Measurements from ENCODE around the gene P2RX3. TPM values are rescaled to one million over a fixed set of nuclear protein-coding genes. Genes with fewer than 3 reads are reported as not detected.

Gene P2RX3
- total RNA-seq, 2 experiments from 2014 or later, result not detected

DNA sequence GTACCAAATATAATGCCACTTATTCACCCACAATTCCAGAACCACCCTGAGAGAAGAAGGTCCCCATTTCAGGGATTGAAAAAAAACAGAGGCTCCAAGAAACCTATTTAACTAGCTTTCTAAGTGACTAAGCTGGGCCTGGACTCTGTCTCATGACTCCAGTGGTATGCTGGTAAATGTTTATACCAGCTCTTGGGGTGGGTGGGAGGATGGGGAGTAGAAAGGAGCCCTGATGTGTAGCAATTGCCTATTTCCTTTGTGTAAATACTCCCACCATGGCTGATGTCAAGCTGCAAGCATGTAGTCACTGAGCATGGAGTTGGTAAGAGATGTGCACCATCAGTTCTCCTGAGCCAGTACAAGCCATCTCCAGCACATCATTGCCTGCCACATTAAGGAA, 40.0 kb downstream of the P2RX3 start:
- Histone ChIP-seq H3K9me2 (ENCODE audit: insufficient read depth, low read length) (no peaks in the 10 kb centered on the region), H3K9me3 (ENCODE audit: low read length) (no peaks in the 10 kb centered on the region), H3K4me1 (ENCODE audit: insufficient read depth, low read length, poor library complexity, severe bottlenecking) (no peaks in the 10 kb centered on the region), H2AFZ (ENCODE audit: low read length) (no peak overlapping the region), H3K36me3 (ENCODE audit: insufficient read depth, low read length) (no peaks in the 10 kb centered on the region), H4K20me1 (ENCODE audit: insufficient read depth, low read length) (no peaks in the 10 kb centered on the region), H3K4me2 (ENCODE audit: low read length) (no peak overlapping the region), H3K27ac (ENCODE audit: low read depth, low read length, poor library complexity, severe bottlenecking) (no peak overlapping the region), H3K4me3 (ENCODE audit: low read depth, low read length, poor library complexity, severe bottlenecking) (no peak overlapping the region), H3K79me2 (ENCODE audit: insufficient read depth, low read depth, low read length) (no peaks in the 10 kb centered on the region)
- no peak for DNase-seq (ENCODE audit: low spot score)
- POLR2A ChIA-PET, result interaction anchor here (0.8 kb wide), 1 partner anchor 177 kb away, joined by 6 read pairs; no protein-coding TSS in a partner anchor
- intact Hi-C loops (cut with micrococcal nuclease; ENCODE audit: unreplicated experiment), result no loop called here
- CTCF ChIA-PET (ENCODE audit: unreplicated experiment), result no interaction called here
- BruUV-seq (replicated peaks), result no TSS peak
- no peak for TF ChIP-seq CTCF (conservative IDR thresholded peaks at IDR 0.05; ENCODE audit: low read length)
- TF ChIP-seq EZH2phosphoT487 (IDR thresholded peaks at IDR 0.05; ENCODE audit: borderline replicate concordance, low read depth, low read length), result no peak

GRCh38 chr11:57379732-57380131, 41.6 kb downstream of the P2RX3 start:
- Histone ChIP-seq H3K4me3 (ENCODE audit: low read depth, low read length, poor library complexity, severe bottlenecking) (no peak overlapping the region), H2AFZ (ENCODE audit: low read length) (no peak overlapping the region), H3K4me2 (ENCODE audit: low read length) (no peak overlapping the region), H4K20me1 (ENCODE audit: insufficient read depth, low read length) (no peaks in the 10 kb centered on the region), H3K9me3 (ENCODE audit: low read length) (no peaks in the 10 kb centered on the region), H3K4me1 (ENCODE audit: insufficient read depth, low read length, poor library complexity, severe bottlenecking) (no peaks in the 10 kb centered on the region), H3K79me2 (ENCODE audit: insufficient read depth, low read depth, low read length) (no peaks in the 10 kb centered on the region), H3K27ac (ENCODE audit: low read depth, low read length, poor library complexity, severe bottlenecking) (no peak overlapping the region), H3K9me2 (ENCODE audit: insufficient read depth, low read length) (no peaks in the 10 kb centered on the region), H3K36me3 (ENCODE audit: insufficient read depth, low read length) (no peaks in the 10 kb centered on the region)
- CTCF ChIA-PET (ENCODE audit: unreplicated experiment), result no interaction called here
- POLR2A ChIA-PET, result interaction anchor here (0.5 kb wide), 1 partner anchor 324 kb away, joined by 3 read pairs; no protein-coding TSS in a partner anchor
- TF ChIP-seq EZH2phosphoT487 (IDR thresholded peaks at IDR 0.05; ENCODE audit: borderline replicate concordance, low read depth, low read length) (no peak), CTCF (conservative IDR thresholded peaks at IDR 0.05; ENCODE audit: low read length) (no peak)
- intact Hi-C loops (cut with micrococcal nuclease; ENCODE audit: unreplicated experiment), result no loop called here
- DNase-seq (ENCODE audit: low spot score), result no peak
- BruUV-seq (replicated peaks), result no TSS peak

DNA sequence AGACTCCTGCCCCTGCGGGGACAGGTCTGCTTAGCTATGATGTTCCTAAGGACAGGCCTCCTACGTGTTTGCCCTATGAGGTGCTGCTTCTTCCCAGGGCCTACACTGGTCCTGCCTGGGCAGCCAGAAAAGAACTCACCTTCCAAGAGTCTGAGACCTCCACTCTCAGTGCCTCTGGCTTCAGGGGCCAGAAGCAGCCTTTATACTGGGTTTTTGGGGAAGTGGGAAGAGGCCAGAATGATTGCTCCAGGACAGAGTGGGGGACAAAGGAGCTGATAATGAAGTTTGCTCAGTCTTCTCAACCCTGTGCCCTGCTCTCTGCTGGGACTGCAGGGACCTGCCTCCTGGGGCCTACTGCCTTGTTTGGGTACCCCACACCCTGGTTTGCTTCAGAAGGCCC, 42.8 kb downstream of the P2RX3 start, which contains the start of gene PRG3:
Gene PRG3 (minus strand): TSS at position 176 of the 400 bp plus-strand sequence. CDS start 442 bp downstream, outside the sequence.
- CTCF ChIA-PET (ENCODE audit: unreplicated experiment), result no interaction called here

More for the DNA sequence above, 42.8 kb downstream of the P2RX3 start, which contains the start of gene PRG3:
- intact Hi-C loops (cut with micrococcal nuclease; ENCODE audit: unreplicated experiment), result no loop called here
- no peaks in the 10 kb centered on the region for H3K4me1 ChIP-seq (ENCODE audit: insufficient read depth, low read length, poor library complexity, severe bottlenecking)
- H3K79me2 ChIP-seq (ENCODE audit: insufficient read depth, low read depth, low read length), result no peaks in the 10 kb centered on the region
- no peak for DNase-seq (ENCODE audit: low spot score)
- POLR2A ChIA-PET, result interaction anchor here (0.7 kb wide), 1 partner anchor 860 kb away, joined by 3 read pairs; no protein-coding TSS in a partner anchor
- BruUV-seq (replicated peaks), result no TSS peak
- H3K27ac ChIP-seq (ENCODE audit: low read depth, low read length, poor library complexity, severe bottlenecking), result no peak within 1 kb of the TSS
- H3K9me2 ChIP-seq (ENCODE audit: insufficient read depth, low read length), result no peaks in the 10 kb centered on the region
- no peaks in the 10 kb centered on the region for H3K36me3 ChIP-seq (ENCODE audit: insufficient read depth, low read length)
- TF ChIP-seq EZH2phosphoT487 (IDR thresholded peaks at IDR 0.05; ENCODE audit: borderline replicate concordance, low read depth, low read length), result no peak
- no peak for TF ChIP-seq CTCF (conservative IDR thresholded peaks at IDR 0.05; ENCODE audit: low read length)
- no peaks in the 10 kb centered on the region for H4K20me1 ChIP-seq (ENCODE audit: insufficient read depth, low read length)
- no peak within 1 kb of the TSS for H3K4me3 ChIP-seq (ENCODE audit: low read depth, low read length, poor library complexity, severe bottlenecking)
- no peak within 1 kb of the TSS for H2AFZ ChIP-seq (ENCODE audit: low read length)
- H3K4me2 ChIP-seq (ENCODE audit: low read length), result no peak within 1 kb of the TSS
- H3K9me3 ChIP-seq (ENCODE audit: low read length), result no peaks in the 10 kb centered on the region
